ENCODE measurements around the gene ARHGAP10. TPM values are rescaled to one million over a fixed set of nuclear protein-coding genes. Genes with fewer than 3 reads are reported as not detected.
A peak's percentile ranks its signal among the peaks of the same experiment; 100 is the strongest.

ARHGAP10 gene
- total RNA-seq, 1 experiment from 2014 or later: 9.0 TPM

- TF ChIP-seq CTCF (conservative IDR thresholded peaks at IDR 0.05; ENCODE audit: low read depth, low read length) (no peak), EZH2 (IDR thresholded peaks at IDR 0.05; ENCODE audit: low read length, unreplicated experiment) (no peak), EZH2phosphoT487 (IDR thresholded peaks at IDR 0.05; ENCODE audit: borderline replicate concordance, low read length) (no peak)
- H4K20me1 ChIP-seq (ENCODE audit: low read length): no peaks in the 10 kb centered on the region
- H3F3A ChIP-seq (ENCODE audit: low read length, unreplicated experiment): no peaks in the 10 kb centered on the region
- no peak overlapping the region for H3K9ac ChIP-seq (ENCODE audit: low read length)
- peaks cover 20% of the 10 kb centered on the region for H3K79me2 ChIP-seq (ENCODE audit: low read length)
- POLR2A ChIA-PET (ENCODE audit: unreplicated experiment): no interaction called here
- H3K36me3 ChIP-seq (ENCODE audit: low read depth, low read length): no peaks in the 10 kb centered on the region
- ATAC-seq (peak; percentile 87), DNase-seq (peak; percentile 60)
- no peak overlapping the region for H3K4me2 ChIP-seq (ENCODE audit: low read length)
- H3K4me1 ChIP-seq (ENCODE audit: insufficient read depth, low read length): peaks cover 33% of the 10 kb centered on the region
- CTCF ChIA-PET: no interaction called here
- BruUV-seq (replicated peaks): no TSS peak
- no peak overlapping the region for H3K27ac ChIP-seq (ENCODE audit: low read length)
- H3K9me2 ChIP-seq (replicated peaks; ENCODE audit: low read length): no peaks in the 10 kb centered on the region
- no peak overlapping the region for H2AFZ ChIP-seq (ENCODE audit: low read length)
- H3K4me3 ChIP-seq (ENCODE audit: low read length): no peak overlapping the region
- intact Hi-C loops (cut with micrococcal nuclease): no loop called here
- H3K9me3 ChIP-seq (ENCODE audit: low read length): no peaks in the 10 kb centered on the region
- no peaks in the 10 kb centered on the region for H3K27me3 ChIP-seq (ENCODE audit: low read length)
These were observed 45.7 kb downstream of the ARHGAP10 start for GRCh38 chr4:147777456-147778091.

GRCh38 chr4:147778942-147779341, 47.1 kb downstream of the ARHGAP10 start:
- ChIA-PET POLR2A (ENCODE audit: unreplicated experiment) (no interaction called here), CTCF (no interaction called here)
- H3K9ac ChIP-seq (ENCODE audit: low read length): no peak overlapping the region
- DNase-seq: no peak
- no peak overlapping the region for H2AFZ ChIP-seq (ENCODE audit: low read length)
- BruUV-seq (replicated peaks): no TSS peak
- H3K36me3 ChIP-seq (ENCODE audit: low read depth, low read length): no peaks in the 10 kb centered on the region
- intact Hi-C loops (cut with micrococcal nuclease): no loop called here
- H3K9me3 ChIP-seq (ENCODE audit: low read length): no peaks in the 10 kb centered on the region
- no peak overlapping the region for H3K4me3 ChIP-seq (ENCODE audit: low read length)
- no peak for TF ChIP-seq EZH2phosphoT487 (IDR thresholded peaks at IDR 0.05; ENCODE audit: borderline replicate concordance, low read length)
- TF ChIP-seq CTCF (conservative IDR thresholded peaks at IDR 0.05; ENCODE audit: low read depth, low read length): no peak
- TF ChIP-seq EZH2 (IDR thresholded peaks at IDR 0.05; ENCODE audit: low read length, unreplicated experiment): no peak
- H3K27ac ChIP-seq (ENCODE audit: low read length): no peak overlapping the region
- H3F3A ChIP-seq (ENCODE audit: low read length, unreplicated experiment): no peaks in the 10 kb centered on the region
- H3K27me3 ChIP-seq (ENCODE audit: low read length): no peaks in the 10 kb centered on the region
- H3K4me2 ChIP-seq (ENCODE audit: low read length): no peak overlapping the region
- H3K79me2 ChIP-seq (ENCODE audit: low read length): peaks cover 15% of the 10 kb centered on the region
- no peaks in the 10 kb centered on the region for H4K20me1 ChIP-seq (ENCODE audit: low read length)
- no peaks in the 10 kb centered on the region for H3K9me2 ChIP-seq (replicated peaks; ENCODE audit: low read length)
- H3K4me1 ChIP-seq (ENCODE audit: insufficient read depth, low read length): peaks cover 20% of the 10 kb centered on the region
- ATAC-seq: no peak

- H3K4me2 ChIP-seq (ENCODE audit: low read length): no peak overlapping the region
- H4K20me1 ChIP-seq (ENCODE audit: low read length): no peaks in the 10 kb centered on the region
- ChIA-PET POLR2A (ENCODE audit: unreplicated experiment) (no interaction called here), CTCF (no interaction called here)
- H3K79me2 ChIP-seq (ENCODE audit: low read length): peaks cover 15% of the 10 kb centered on the region
- H3K4me3 ChIP-seq (ENCODE audit: low read length): no peak overlapping the region
- H2AFZ ChIP-seq (ENCODE audit: low read length): no peak overlapping the region
- no peak overlapping the region for H3K27ac ChIP-seq (ENCODE audit: low read length)
- TF ChIP-seq EZH2phosphoT487 (IDR thresholded peaks at IDR 0.05; ENCODE audit: borderline replicate concordance, low read length): no peak
- TF ChIP-seq EZH2 (IDR thresholded peaks at IDR 0.05; ENCODE audit: low read length, unreplicated experiment): no peak
- no peak for TF ChIP-seq CTCF (conservative IDR thresholded peaks at IDR 0.05; ENCODE audit: low read depth, low read length)
- H3K36me3 ChIP-seq (ENCODE audit: low read depth, low read length): no peaks in the 10 kb centered on the region
- H3K27me3 ChIP-seq (ENCODE audit: low read length): no peaks in the 10 kb centered on the region
- no peak for ATAC-seq
- no peaks in the 10 kb centered on the region for H3F3A ChIP-seq (ENCODE audit: low read length, unreplicated experiment)
- no peak for DNase-seq
- H3K4me1 ChIP-seq (ENCODE audit: insufficient read depth, low read length): peaks cover 19% of the 10 kb centered on the region
- no peaks in the 10 kb centered on the region for H3K9me2 ChIP-seq (replicated peaks; ENCODE audit: low read length)
- H3K9me3 ChIP-seq (ENCODE audit: low read length): no peaks in the 10 kb centered on the region
- no peak overlapping the region for H3K9ac ChIP-seq (ENCODE audit: low read length)
- no TSS peak for BruUV-seq (replicated peaks)
- intact Hi-C loops (cut with micrococcal nuclease): no loop called here
These were observed 47.6 kb downstream of the ARHGAP10 start for GRCh38 chr4:147779451-147779850.
